ENCODE measurements around the gene VAPB.

DNA sequence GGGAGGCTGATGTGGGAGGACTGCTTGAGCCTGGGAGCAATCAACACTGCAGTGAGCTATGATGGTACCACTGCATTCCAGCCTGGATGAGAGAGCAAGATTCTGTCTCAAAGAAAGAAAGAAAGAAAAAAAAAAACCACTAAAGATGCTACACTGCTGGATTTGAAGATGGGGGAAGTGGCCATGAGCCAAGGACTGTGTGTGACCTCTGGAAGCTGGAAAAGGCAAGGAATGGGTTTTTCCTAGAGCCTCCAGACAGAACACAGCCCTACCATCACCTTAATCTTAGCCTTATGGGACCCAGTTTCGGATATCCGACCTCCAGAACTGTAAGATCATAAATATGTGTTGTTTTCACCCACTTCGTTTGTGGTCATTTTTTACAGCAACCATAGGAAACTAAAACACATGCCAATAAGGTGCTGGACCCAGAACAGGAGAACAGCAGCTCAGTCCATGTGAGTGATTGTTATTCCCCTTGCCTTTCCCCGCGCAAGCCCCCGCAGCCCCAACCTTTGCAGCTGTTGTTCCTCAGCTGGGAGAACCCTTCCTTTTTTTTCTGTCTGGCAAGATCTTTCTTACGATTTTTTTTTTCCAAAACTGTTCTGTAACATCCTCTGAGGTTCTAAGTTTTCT lies 11.1 kb upstream of the VAPB start:
- TF ChIP-seq POLR2A (IDR thresholded peaks at IDR 0.05) (no peak), POLR2AphosphoS5 (IDR thresholded peaks at IDR 0.05) (peak in 1 of 4 donors; percentile 4)
- TF ChIP-seq, protein P1, sequence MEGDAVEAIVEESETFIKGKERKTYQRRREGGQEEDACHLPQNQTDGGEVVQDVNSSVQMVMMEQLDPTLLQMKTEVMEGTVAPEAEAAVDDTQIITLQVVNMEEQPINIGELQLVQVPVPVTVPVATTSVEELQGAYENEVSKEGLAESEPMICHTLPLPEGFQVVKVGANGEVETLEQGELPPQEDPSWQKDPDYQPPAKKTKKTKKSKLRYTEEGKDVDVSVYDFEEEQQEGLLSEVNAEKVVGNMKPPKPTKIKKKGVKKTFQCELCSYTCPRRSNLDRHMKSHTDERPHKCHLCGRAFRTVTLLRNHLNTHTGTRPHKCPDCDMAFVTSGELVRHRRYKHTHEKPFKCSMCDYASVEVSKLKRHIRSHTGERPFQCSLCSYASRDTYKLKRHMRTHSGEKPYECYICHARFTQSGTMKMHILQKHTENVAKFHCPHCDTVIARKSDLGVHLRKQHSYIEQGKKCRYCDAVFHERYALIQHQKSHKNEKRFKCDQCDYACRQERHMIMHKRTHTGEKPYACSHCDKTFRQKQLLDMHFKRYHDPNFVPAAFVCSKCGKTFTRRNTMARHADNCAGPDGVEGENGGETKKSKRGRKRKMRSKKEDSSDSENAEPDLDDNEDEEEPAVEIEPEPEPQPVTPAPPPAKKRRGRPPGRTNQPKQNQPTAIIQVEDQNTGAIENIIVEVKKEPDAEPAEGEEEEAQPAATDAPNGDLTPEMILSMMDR (IDR thresholded peaks at IDR 0.05) = no peak
